ENCODE measurements around the gene GOLGA5. TPM values are rescaled to one million over a fixed set of nuclear protein-coding genes. Genes with fewer than 3 reads are reported as not detected.
"Not testable (repeated sequence)": the region's sequence is repeated elsewhere in the genome, so short reads cannot be mapped to it uniquely, and the experiment has no call there.

Gene GOLGA5
- total RNA-seq, 4 donors from 2014 or later, result 27.0 to 34.8 (median 33.8) TPM

- no peak for TF ChIP-seq CTCF (IDR thresholded peaks at IDR 0.05 in 4 of 5, conservative IDR thresholded peaks at IDR 0.05 in 1 of 5)
- TF ChIP-seq POLR2A (IDR thresholded peaks at IDR 0.05), result no peak
- intact Hi-C loops (cut with DNase I; ENCODE audit: low total_unique reads), result no loop called here
- DNase-seq (no peak), ATAC-seq (no peak)
- no peaks in the 10 kb centered on the region for H3K36me3 ChIP-seq
- no peak overlapping the region for H3K4me3 ChIP-seq
- no peaks in the 10 kb centered on the region for H3K9me3 ChIP-seq
- in situ Hi-C loops (cut with MboI; ENCODE audit: low sequenced_read_pairs in 4 of 4), result no loop called here
- no peaks in the 10 kb centered on the region for H3K4me1 ChIP-seq
- H3K27me3 ChIP-seq, result no peaks in the 10 kb centered on the region
- H3K27ac ChIP-seq, result no peak overlapping the region
Measured at GRCh38 chr14:92755495-92755894, 38.6 kb upstream of the GOLGA5 start.

GRCh38 chr14:92756446-92756845 lies 37.7 kb upstream of the GOLGA5 start:
- H3K36me3 ChIP-seq, result no peaks in the 10 kb centered on the region
- no peak overlapping the region for H3K27ac ChIP-seq
- ATAC-seq (no peak), DNase-seq (no peak)
- H3K4me1 ChIP-seq, result no peaks in the 10 kb centered on the region
- in situ Hi-C loops (cut with MboI; ENCODE audit: low sequenced_read_pairs in 4 of 4) (no loop called here), intact Hi-C loops (cut with DNase I; ENCODE audit: low total_unique reads) (no loop called here)
- no peaks in the 10 kb centered on the region for H3K27me3 ChIP-seq
- TF ChIP-seq POLR2A (IDR thresholded peaks at IDR 0.05), result no peak
- no peak overlapping the region for H3K4me3 ChIP-seq
- no peaks in the 10 kb centered on the region for H3K9me3 ChIP-seq

DNA sequence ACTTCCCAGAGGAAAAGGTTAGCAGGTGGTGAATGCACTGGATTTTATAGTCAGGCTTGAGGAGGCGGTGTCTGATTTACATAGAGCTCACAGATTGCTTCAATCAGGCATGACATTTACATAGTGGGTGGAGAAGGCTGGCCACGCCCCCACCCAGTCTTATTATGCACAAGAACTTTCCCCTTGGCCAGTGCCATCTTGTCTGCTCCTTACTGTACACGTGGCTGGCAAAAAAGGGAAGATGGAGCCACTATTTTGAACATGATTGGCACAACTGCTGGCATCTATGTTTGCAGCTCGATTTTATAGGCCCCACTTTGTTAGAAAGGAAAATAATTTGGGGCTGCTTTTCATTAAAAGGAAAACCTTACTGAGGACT lies 34.8 kb upstream of the GOLGA5 start:
- DNase-seq (no peak), ATAC-seq (no peak)
- Histone ChIP-seq H3K4me1 (no peaks in the 10 kb centered on the region), H3K27me3 (no peaks in the 10 kb centered on the region), H3K9me3 (no peaks in the 10 kb centered on the region), H3K36me3 (no peaks in the 10 kb centered on the region), H3K4me3 (no peak overlapping the region), H3K27ac (no peak overlapping the region)
- in situ Hi-C loops (cut with MboI; ENCODE audit: low sequenced_read_pairs in 4 of 4) (no loop called here), intact Hi-C loops (cut with DNase I; ENCODE audit: low total_unique reads) (no loop called here)
- TF ChIP-seq CTCF (IDR thresholded peaks at IDR 0.05 in 4 of 5, conservative IDR thresholded peaks at IDR 0.05 in 1 of 5) (no peak), POLR2A (IDR thresholded peaks at IDR 0.05) (no peak)

- H3K27me3 ChIP-seq, result no peaks in the 10 kb centered on the region
- no peaks in the 10 kb centered on the region for H3K9me3 ChIP-seq
- H3K27ac ChIP-seq, result no peak overlapping the region
- no peaks in the 10 kb centered on the region for H3K36me3 ChIP-seq
- H3K4me1 ChIP-seq, result no peaks in the 10 kb centered on the region
- intact Hi-C loops (cut with DNase I; ENCODE audit: low total_unique reads) (no loop called here), in situ Hi-C loops (cut with MboI; ENCODE audit: low sequenced_read_pairs in 4 of 4) (no loop called here)
- DNase-seq (no peak), ATAC-seq (no peak)
- no peak overlapping the region for H3K4me3 ChIP-seq
- TF ChIP-seq POLR2A (IDR thresholded peaks at IDR 0.05) (no peak), CTCF (IDR thresholded peaks at IDR 0.05 in 4 of 5, conservative IDR thresholded peaks at IDR 0.05 in 1 of 5) (no peak)
Measured at GRCh38 chr14:92759679-92760523, 34.2 kb upstream of the GOLGA5 start.

GRCh38 chr14:92760524-92760805 lies 33.6 kb upstream of the GOLGA5 start:
- ATAC-seq (no peak), DNase-seq (no peak)
- intact Hi-C loops (cut with DNase I; ENCODE audit: low total_unique reads) (no loop called here), in situ Hi-C loops (cut with MboI; ENCODE audit: low sequenced_read_pairs in 4 of 4) (no loop called here)
- Histone ChIP-seq H3K27me3 (no peaks in the 10 kb centered on the region), H3K27ac (no peak overlapping the region), H3K4me1 (no peaks in the 10 kb centered on the region), H3K36me3 (no peaks in the 10 kb centered on the region), H3K9me3 (no peaks in the 10 kb centered on the region), H3K4me3 (no peak overlapping the region)
- TF ChIP-seq POLR2A (IDR thresholded peaks at IDR 0.05) (no peak), CTCF (IDR thresholded peaks at IDR 0.05 in 4 of 5, conservative IDR thresholded peaks at IDR 0.05 in 1 of 5) (no peak)

- H3K4me1 ChIP-seq; ATAC-seq; H3K27ac ChIP-seq; in situ Hi-C loops (cut with MboI; ENCODE audit: low sequenced_read_pairs in 4 of 4); H3K9me3 ChIP-seq; H3K36me3 ChIP-seq; DNase-seq; H3K4me3 ChIP-seq; intact Hi-C loops (cut with DNase I; ENCODE audit: low total_unique reads); H3K27me3 ChIP-seq: not testable (repeated sequence)
Measured at GRCh38 chr14:92763666-92764631, 30.2 kb upstream of the GOLGA5 start.

- ATAC-seq; H3K9me3 ChIP-seq; H3K36me3 ChIP-seq; DNase-seq; intact Hi-C loops (cut with DNase I; ENCODE audit: low total_unique reads); H3K4me3 ChIP-seq; H3K27me3 ChIP-seq; H3K27ac ChIP-seq; in situ Hi-C loops (cut with MboI; ENCODE audit: low sequenced_read_pairs in 4 of 4); H3K4me1 ChIP-seq: not testable (repeated sequence)
Measured at GRCh38 chr14:92768236-92768635, 25.9 kb upstream of the GOLGA5 start.
